Measurements from ENCODE around the gene GNPAT.

The GNPAT gene

GRCh38 chr1:231326248-231326647 lies 85.2 kb downstream of the GNPAT start:
- H3K36me3 Mint-ChIP-seq (ENCODE audit: low read depth), result no peaks in the 10 kb centered on the region
- no peaks in the 10 kb centered on the region for H3K4me1 Mint-ChIP-seq
- H3K4me3 Mint-ChIP-seq, result no peak overlapping the region
- no peaks in the 10 kb centered on the region for H3K9me3 Mint-ChIP-seq
- TF ChIP-seq CTCF (IDR thresholded peaks at IDR 0.05; ENCODE audit: unreplicated experiment in 3 of 3), result no peak
- H3K27me3 Mint-ChIP-seq (ENCODE audit: low read depth), result no peaks in the 10 kb centered on the region
- H3K27ac Mint-ChIP-seq, result no peak overlapping the region
